AG04450 (cell line): ENCODE results near the gene DDRGK1. TPM values are rescaled to one million over a fixed set of nuclear protein-coding genes. Genes with fewer than 3 reads are reported as not detected.

ENCODE experiments used
- CTCF ChIA-PET: fragments of 300-600, 350-600 bp; formaldehyde crosslinking; extraction: SDS; loops from one replicate; lab custom pipeline; 2022; ENCODE audit warnings: antibody characterized with exemption, inconsistent platforms; lab: Charles Lee
- POLR2A ChIA-PET: fragments of 350-600 bp; formaldehyde crosslinking; extraction: SDS; loops from one replicate; lab custom pipeline; 2021; ENCODE audit warnings: antibody characterized with exemption, inconsistent platforms; lab: Yijun Ruan, JAX
- DNase-seq: peaks from one replicate; pipeline ENCODE4 v3.0.0-alpha.2; 2011; ENCODE audit warnings: low read depth, low spot score
- H3K27ac ChIP-seq: one replicate; pipeline ENCODE4 v1.5.1; 2012; ENCODE audit warnings: low read depth, low read length, control low read depth
- H3K27me3 ChIP-seq: one replicate; pipeline ENCODE4 v1.6.0; 2012; ENCODE audit warnings: low read length; ENCODE audit not compliant: control insufficient read depth, insufficient read depth
- H3K4me3 ChIP-seq: 2 replicates; pipeline ENCODE4 v1.5.1; 2011; ENCODE audit warnings: mild to moderate bottlenecking, low read depth, low read length, control low read depth
- H3K9me3 ChIP-seq: 2 replicates; pipeline ENCODE4 v1.5.1; 2012; ENCODE audit warnings: low read length; ENCODE audit not compliant: control insufficient read depth, insufficient read depth
- CTCF ChIP-seq: IDR thresholded peaks from 2 replicates; pipeline ENCODE4 v1.5.1; 2011; ENCODE audit warnings: low read depth, low read length, control low read depth, inconsistent platforms
- polyA plus RNA-seq: library from polyadenylated mRNA; depleted of rRNA; stranded (reverse); fragments of >200 nt; gene quantifications from 2 replicates; pipeline ENCODE4 v1.2.3, GENCODE V29; 2011

The DDRGK1 gene
- polyA plus RNA-seq, 1 experiment, result 24.7 TPM

- POLR2A ChIA-PET, result no interaction called here
- H3K4me3 ChIP-seq, result no peak overlapping the region
- CTCF ChIA-PET, result no interaction called here
- no peak for DNase-seq
- peaks cover 55% of the 10 kb centered on the region for H3K27me3 ChIP-seq
- H3K9me3 ChIP-seq, result peaks cover 4% of the 10 kb centered on the region; the same call in 1 of the 2 replicates
- no peak for TF ChIP-seq CTCF
- no peak overlapping the region for H3K27ac ChIP-seq
These were observed 32.8 kb upstream of the DDRGK1 start for GRCh38 chr20:3237011-3237957.

GRCh38 chr20:3235666-3236324 lies 31.3 kb upstream of the DDRGK1 start:
- ChIA-PET CTCF (no interaction called here), POLR2A (no interaction called here)
- no peak overlapping the region for H3K4me3 ChIP-seq
- TF ChIP-seq CTCF, result no peak
- peaks cover 49% of the 10 kb centered on the region for H3K27me3 ChIP-seq
- DNase-seq, result no peak
- peaks cover 4% of the 10 kb centered on the region; the same call in 1 of the 2 replicates for H3K9me3 ChIP-seq
- H3K27ac ChIP-seq, result no peak overlapping the region

GRCh38 chr20:3233991-3234498 lies 29.6 kb upstream of the DDRGK1 start:
- no peak for DNase-seq
- no peaks in the 10 kb centered on the region; the same call in 1 of the 2 replicates for H3K9me3 ChIP-seq

GRCh38 chr20:3233131-3233990 lies 28.9 kb upstream of the DDRGK1 start:
- no peaks in the 10 kb centered on the region; the same call in 1 of the 2 replicates for H3K9me3 ChIP-seq
- ChIA-PET CTCF (no interaction called here), POLR2A (no interaction called here)
- H3K27ac ChIP-seq, result no peak overlapping the region
- peaks cover 31% of the 10 kb centered on the region for H3K27me3 ChIP-seq
- no peak overlapping the region for H3K4me3 ChIP-seq
- no peak for TF ChIP-seq CTCF
- no peak for DNase-seq

More at GRCh38 chr20:3233991-3234498, 29.6 kb upstream of the DDRGK1 start:
- Histone ChIP-seq H3K27ac (no peak overlapping the region), H3K4me3 (no peak overlapping the region), H3K27me3 (peaks cover 34% of the 10 kb centered on the region)
- POLR2A ChIA-PET, result no interaction called here
- no peak for TF ChIP-seq CTCF
- CTCF ChIA-PET, result no interaction called here
